ENCODE data around the gene SELENOK. TPM values are rescaled to one million over a fixed set of nuclear protein-coding genes. Genes with fewer than 3 reads are reported as not detected.

SELENOK gene
- total and polyA plus RNA-seq, 2 of the 13 experiments (the other 11 are each of a cell fraction or from before 2014, with no cell fraction given) = 67.0 to 81.0 TPM

DNA sequence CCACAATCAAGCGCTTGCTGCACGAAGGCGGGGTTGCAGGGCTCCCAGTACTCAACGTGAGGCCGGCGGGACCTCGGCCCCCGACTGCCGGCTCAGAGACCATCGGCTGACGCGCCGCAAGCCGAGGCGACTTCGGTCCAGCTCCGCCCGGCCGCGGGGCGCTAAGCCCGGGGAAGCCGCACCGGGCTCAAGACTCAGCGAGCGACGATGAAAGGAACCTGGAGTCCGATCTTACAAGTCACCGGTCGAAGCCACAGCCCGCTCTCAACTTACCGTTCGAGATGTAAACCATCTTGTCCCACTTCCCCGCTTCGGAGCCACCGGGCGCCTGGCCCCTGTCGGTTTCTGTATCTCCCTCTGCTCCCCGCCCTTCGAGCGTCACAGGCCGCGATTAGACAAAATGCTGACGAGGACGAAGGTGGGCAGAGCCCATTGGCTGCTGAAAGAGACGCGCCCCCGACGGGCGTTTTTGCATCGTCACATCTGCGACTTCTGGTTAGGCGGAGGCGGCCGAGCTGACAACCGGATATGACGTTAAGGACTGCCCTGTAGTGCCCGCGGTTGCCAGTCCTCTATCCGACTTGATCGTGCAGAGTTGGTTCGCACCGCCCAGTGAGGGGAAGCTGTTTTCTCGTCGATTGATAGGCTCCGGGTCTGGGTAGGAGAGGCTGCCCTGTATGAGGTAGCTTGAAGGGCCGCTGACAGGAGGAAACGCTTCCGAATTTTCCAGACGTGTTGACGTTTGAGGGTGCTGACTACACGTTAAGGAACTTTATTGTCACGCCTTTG, at the start of gene SELENOK (continued):
- TF ChIP-seq STAT6 (CRISPR knock-in tag; IDR thresholded peaks at IDR 0.05; ENCODE audit: borderline replicate concordance) (peak; percentile 30; the same call in 1 of the 2 replicates), ZNF274 (CRISPR knock-in tag; IDR thresholded peaks at IDR 0.05) (peak; percentile 11; the same call in 1 of the 2 replicates), E2F1 (CRISPR knock-in tag; IDR thresholded peaks at IDR 0.05) (peak; percentile 49; the same call in 1 of the 2 replicates), ATF1 (CRISPR knock-in tag; IDR thresholded peaks at IDR 0.05) (peak; percentile 98), ZNF605 (CRISPR knock-in tag; IDR thresholded peaks at IDR 0.05) (peak; percentile 58), POLR2G (IDR thresholded peaks at IDR 0.05; ENCODE audit: low read depth, low read length) (peak; percentile 78), EED (CRISPR knock-in tag; IDR thresholded peaks at IDR 0.05) (peak; percentile 80), YEATS4 (CRISPR knock-in tag; IDR thresholded peaks at IDR 0.05; ENCODE audit: borderline replicate concordance) (peak; percentile 45; the same call in 1 of the 2 replicates), ZFP82 (CRISPR knock-in tag; IDR thresholded peaks at IDR 0.05; ENCODE audit: borderline replicate concordance) (peak; percentile 37; the same call in 1 of the 2 replicates), NR2C2 (CRISPR knock-in tag; IDR thresholded peaks at IDR 0.05; ENCODE audit: borderline replicate concordance) (peak; percentile 81), RXRB (CRISPR knock-in tag; IDR thresholded peaks at IDR 0.05; ENCODE audit: borderline replicate concordance) (no peak; the same call in 1 of the 2 replicates), ARNTL (CRISPR knock-in tag; IDR thresholded peaks at IDR 0.05) (no peak), PHF20 (CRISPR knock-in tag; IDR thresholded peaks at IDR 0.05) (peak; percentile 94), MAFK (conservative IDR thresholded peaks at IDR 0.05 in 1 of 2, IDR thresholded peaks at IDR 0.05 in 1 of 2; ENCODE audit: low read length in 2 of 2) (peak; percentile 98 to 99), ZNF709 (CRISPR knock-in tag; IDR thresholded peaks at IDR 0.05) (peak; percentile 54; the same call in 1 of the 2 replicates), ZNF598 (CRISPR knock-in tag; IDR thresholded peaks at IDR 0.05; ENCODE audit: borderline replicate concordance) (0 out of 2 replicates have a peak, but pooled peaks have one; percentile 11), KDM5A (IDR thresholded peaks at IDR 0.05; ENCODE audit: borderline replicate concordance, low read length) (peak; percentile 77), TBX2 (CRISPR knock-in tag; IDR thresholded peaks at IDR 0.05; ENCODE audit: borderline replicate concordance) (peak; percentile 82; the same call in 1 of the 2 replicates), ZNF790 (CRISPR knock-in tag; IDR thresholded peaks at IDR 0.05; ENCODE audit: borderline replicate concordance) (0 out of 2 replicates have a peak, but pooled peaks have one; percentile 46), ZNF891 (CRISPR knock-in tag; IDR thresholded peaks at IDR 0.05) (0 out of 2 replicates have a peak, but pooled peaks have one; percentile 58)
- TF ChIP-seq, protein P1, sequence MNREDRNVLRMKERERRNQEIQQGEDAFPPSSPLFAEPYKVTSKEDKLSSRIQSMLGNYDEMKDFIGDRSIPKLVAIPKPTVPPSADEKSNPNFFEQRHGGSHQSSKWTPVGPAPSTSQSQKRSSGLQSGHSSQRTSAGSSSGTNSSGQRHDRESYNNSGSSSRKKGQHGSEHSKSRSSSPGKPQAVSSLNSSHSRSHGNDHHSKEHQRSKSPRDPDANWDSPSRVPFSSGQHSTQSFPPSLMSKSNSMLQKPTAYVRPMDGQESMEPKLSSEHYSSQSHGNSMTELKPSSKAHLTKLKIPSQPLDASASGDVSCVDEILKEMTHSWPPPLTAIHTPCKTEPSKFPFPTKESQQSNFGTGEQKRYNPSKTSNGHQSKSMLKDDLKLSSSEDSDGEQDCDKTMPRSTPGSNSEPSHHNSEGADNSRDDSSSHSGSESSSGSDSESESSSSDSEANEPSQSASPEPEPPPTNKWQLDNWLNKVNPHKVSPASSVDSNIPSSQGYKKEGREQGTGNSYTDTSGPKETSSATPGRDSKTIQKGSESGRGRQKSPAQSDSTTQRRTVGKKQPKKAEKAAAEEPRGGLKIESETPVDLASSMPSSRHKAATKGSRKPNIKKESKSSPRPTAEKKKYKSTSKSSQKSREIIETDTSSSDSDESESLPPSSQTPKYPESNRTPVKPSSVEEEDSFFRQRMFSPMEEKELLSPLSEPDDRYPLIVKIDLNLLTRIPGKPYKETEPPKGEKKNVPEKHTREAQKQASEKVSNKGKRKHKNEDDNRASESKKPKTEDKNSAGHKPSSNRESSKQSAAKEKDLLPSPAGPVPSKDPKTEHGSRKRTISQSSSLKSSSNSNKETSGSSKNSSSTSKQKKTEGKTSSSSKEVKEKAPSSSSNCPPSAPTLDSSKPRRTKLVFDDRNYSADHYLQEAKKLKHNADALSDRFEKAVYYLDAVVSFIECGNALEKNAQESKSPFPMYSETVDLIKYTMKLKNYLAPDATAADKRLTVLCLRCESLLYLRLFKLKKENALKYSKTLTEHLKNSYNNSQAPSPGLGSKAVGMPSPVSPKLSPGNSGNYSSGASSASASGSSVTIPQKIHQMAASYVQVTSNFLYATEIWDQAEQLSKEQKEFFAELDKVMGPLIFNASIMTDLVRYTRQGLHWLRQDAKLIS (CRISPR knock-in tag; IDR thresholded peaks at IDR 0.05) = no peak
